ENCODE results near the gene SIRT2. TPM values are rescaled to one million over a fixed set of nuclear protein-coding genes. Genes with fewer than 3 reads are reported as not detected.

SIRT2 gene
- total RNA-seq, 2 experiments from 2014 or later: 60.8 to 67.8 TPM

DNA sequence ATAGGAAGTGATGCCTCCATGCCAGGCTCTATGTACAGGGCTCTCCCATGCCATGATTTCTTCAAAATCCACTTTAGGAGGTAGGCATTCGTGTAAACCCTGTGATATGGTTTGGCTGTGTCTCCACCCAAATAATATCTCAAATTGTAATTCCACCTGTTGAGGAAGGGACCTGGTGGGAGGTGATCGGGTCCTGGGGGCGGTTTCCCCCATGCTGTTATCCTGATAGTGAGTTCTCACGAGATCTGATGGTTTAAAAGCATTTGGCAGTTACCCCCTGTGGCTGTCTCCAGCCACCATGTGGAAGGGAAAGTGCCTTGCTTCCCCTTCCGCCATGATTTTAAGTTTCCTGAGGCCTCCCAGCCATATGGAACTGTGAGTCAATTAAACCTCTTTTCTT is 23.1 kb upstream of the SIRT2 start:
- Histone ChIP-seq H3K27ac (ENCODE audit: low read depth in 1 of 2, low read length in 2 of 2) (no peak overlapping the region), H3K4me3 (ENCODE audit: low read length) (no peak overlapping the region), H3K36me3 (ENCODE audit: insufficient read depth, low read length) (peaks cover 19% of the 10 kb centered on the region), H3K27me3 (ENCODE audit: control insufficient read depth in 1 of 2, insufficient read depth in 2 of 2, low read length in 2 of 2) (no peaks in the 10 kb centered on the region), H3K4me1 (ENCODE audit: insufficient read depth, low read length) (peaks cover 5% of the 10 kb centered on the region), H3K9me3 (ENCODE audit: control insufficient read depth in 1 of 2, insufficient read depth in 1 of 2, low read length in 2 of 2) (no peaks in the 10 kb centered on the region)
- Mint-ChIP-seq H3K9me3 (no peaks in the 10 kb centered on the region), H3K27me3 (no peaks in the 10 kb centered on the region), H3K4me3 (no peak overlapping the region), H3K4me1 (ENCODE audit: low read depth) (no peaks in the 10 kb centered on the region), H3K27ac (no peak overlapping the region), H3K36me3 (ENCODE audit: low read depth) (peaks cover 27% of the 10 kb centered on the region)
- ATAC-seq (ENCODE audit: poor library complexity) (no peak), DNase-seq (no peak)
- TF ChIP-seq CTCF (IDR thresholded peaks at IDR 0.05): no peak
- ChIA-PET POLR2A (no interaction called here), CTCF (no interaction called here)
- intact Hi-C loops (cut with DNase I, micrococcal nuclease): no loop called here

- Histone ChIP-seq H3K27me3 (ENCODE audit: control insufficient read depth in 1 of 2, insufficient read depth in 2 of 2, low read length in 2 of 2) (no peaks in the 10 kb centered on the region), H3K4me1 (ENCODE audit: insufficient read depth, low read length) (peaks cover 3% of the 10 kb centered on the region), H3K36me3 (ENCODE audit: insufficient read depth, low read length) (peaks cover 19% of the 10 kb centered on the region), H3K9me3 (ENCODE audit: control insufficient read depth in 1 of 2, insufficient read depth in 1 of 2, low read length in 2 of 2) (no peaks in the 10 kb centered on the region), H3K4me3 (ENCODE audit: low read length) (no peak overlapping the region), H3K27ac (ENCODE audit: low read depth in 1 of 2, low read length in 2 of 2) (no peak overlapping the region)
- ATAC-seq (ENCODE audit: poor library complexity) (no peak), DNase-seq (no peak)
- no peak for TF ChIP-seq CTCF (IDR thresholded peaks at IDR 0.05)
- ChIA-PET POLR2A (no interaction called here), CTCF (no interaction called here)
- peaks cover 27% of the 10 kb centered on the region for H3K36me3 Mint-ChIP-seq (ENCODE audit: low read depth)
- H3K4me3 Mint-ChIP-seq: no peak overlapping the region
- no peak overlapping the region for H3K27ac Mint-ChIP-seq
- intact Hi-C loops (cut with DNase I, micrococcal nuclease): no loop called here
- no peaks in the 10 kb centered on the region for H3K27me3 Mint-ChIP-seq
- H3K9me3 Mint-ChIP-seq: no peaks in the 10 kb centered on the region
- no peaks in the 10 kb centered on the region for H3K4me1 Mint-ChIP-seq (ENCODE audit: low read depth)
These were observed 22.2 kb upstream of the SIRT2 start for GRCh38 chr19:38921420-38922274.

- Histone ChIP-seq H3K4me1 (ENCODE audit: insufficient read depth, low read length) (peaks cover 3% of the 10 kb centered on the region), H3K4me3 (ENCODE audit: low read length) (no peak overlapping the region), H3K27me3 (ENCODE audit: control insufficient read depth in 1 of 2, insufficient read depth in 2 of 2, low read length in 2 of 2) (no peaks in the 10 kb centered on the region), H3K27ac (ENCODE audit: low read depth in 1 of 2, low read length in 2 of 2) (no peak overlapping the region), H3K9me3 (ENCODE audit: control insufficient read depth in 1 of 2, insufficient read depth in 1 of 2, low read length in 2 of 2) (no peaks in the 10 kb centered on the region), H3K36me3 (ENCODE audit: insufficient read depth, low read length) (peaks cover 19% of the 10 kb centered on the region)
- H3K4me3 Mint-ChIP-seq: no peak overlapping the region
- ChIA-PET CTCF (no interaction called here), POLR2A (no interaction called here)
- TF ChIP-seq CTCF (IDR thresholded peaks at IDR 0.05): no peak
- DNase-seq (no peak), ATAC-seq (ENCODE audit: poor library complexity) (no peak)
- H3K9me3 Mint-ChIP-seq: no peaks in the 10 kb centered on the region
- no peaks in the 10 kb centered on the region for H3K4me1 Mint-ChIP-seq (ENCODE audit: low read depth)
- intact Hi-C loops (cut with DNase I, micrococcal nuclease): no loop called here
- H3K36me3 Mint-ChIP-seq (ENCODE audit: low read depth): peaks cover 23% of the 10 kb centered on the region
- H3K27me3 Mint-ChIP-seq: no peaks in the 10 kb centered on the region
- no peak overlapping the region for H3K27ac Mint-ChIP-seq
These were observed 21.4 kb upstream of the SIRT2 start for GRCh38 chr19:38920602-38921419.

All from CD4-positive, alpha-beta T cell (primary cell).